CD4-positive, alpha-beta T cell treated with Interleukin-6 for 4 hours (primary cell): ENCODE results near the gene METTL25.

Experiments
- DNase-seq: peaks from one replicate; pipeline ENCODE4 v3.0.0-alpha.2; 2020; ENCODE audit warnings: mixed read lengths

Gene METTL25

GRCh38 chr12:82407481-82407880, 49.2 kb downstream of the METTL25 start:
- no peak for DNase-seq

- no peak for DNase-seq
Measured at GRCh38 chr12:82408844-82409243, 50.5 kb downstream of the METTL25 start.

GRCh38 chr12:82411546-82412230, 53.4 kb downstream of the METTL25 start:
- no peak for DNase-seq

GRCh38 chr12:82412246-82412645, 53.9 kb downstream of the METTL25 start:
- DNase-seq: no peak

GRCh38 chr12:82414044-82414443, 55.7 kb downstream of the METTL25 start:
- DNase-seq: no peak

GRCh38 chr12:82414926-82415325, 56.6 kb downstream of the METTL25 start:
- no peak for DNase-seq

GRCh38 chr12:82415402-82415801, 57.1 kb downstream of the METTL25 start:
- no peak for DNase-seq

GRCh38 chr12:82425241-82425640, 66.9 kb downstream of the METTL25 start:
- no peak for DNase-seq

- no peak for DNase-seq
Measured at GRCh38 chr12:82426081-82426480, 67.8 kb downstream of the METTL25 start.

- no peak for DNase-seq
Measured at GRCh38 chr12:82426586-82426985, 68.3 kb downstream of the METTL25 start.

GRCh38 chr12:82430541-82431145, 72.3 kb downstream of the METTL25 start:
- DNase-seq: no peak

- DNase-seq: no peak
Measured at GRCh38 chr12:82434392-82434911, 76.1 kb downstream of the METTL25 start.

- no peak for DNase-seq
Measured at GRCh38 chr12:82436354-82436753, 78.0 kb downstream of the METTL25 start.

- DNase-seq: no peak
Measured at GRCh38 chr12:82437744-82438143, 79.4 kb downstream of the METTL25 start.

GRCh38 chr12:82438356-82438755, 80.0 kb downstream of the METTL25 start:
- DNase-seq: no peak

GRCh38 chr12:82440885-82441284, 82.6 kb downstream of the METTL25 start:
- DNase-seq: no peak

GRCh38 chr12:82448911-82449578, 90.7 kb downstream of the METTL25 start:
- no peak for DNase-seq

GRCh38 chr12:82456633-82457032, 98.3 kb downstream of the METTL25 start:
- DNase-seq: no peak

- DNase-seq: no peak
Measured at GRCh38 chr12:82458101-82458500, 99.8 kb downstream of the METTL25 start.

GRCh38 chr12:82461393-82461792, 103.1 kb downstream of the METTL25 start:
- no peak for DNase-seq

- no peak for DNase-seq
Measured at GRCh38 chr12:82461836-82462235, 103.5 kb downstream of the METTL25 start.

- DNase-seq: no peak
Measured at GRCh38 chr12:82468563-82468962, 110.2 kb downstream of the METTL25 start.

GRCh38 chr12:82470906-82471512, 112.7 kb downstream of the METTL25 start:
- DNase-seq: no peak
